Kidney (tissue), 14 donors: Measurements from ENCODE around the gene CRADD. TPM values are rescaled to one million over a fixed set of nuclear protein-coding genes. Genes with fewer than 3 reads are reported as not detected.

Source experiments
- DNase-seq, 5 donors: peaks; one replicate each; pipeline ENCODE4 v3.0.0-alpha.2; 2013 to 2020
- FAIRE-seq: peaks from 2 replicates; lab custom pipeline; 2012; peaks lifted over from hg19 to GRCh38; lab: Jason Lieb, UNC
- H3K27ac ChIP-seq, 2 donors: one replicate each; pipeline ENCODE4 v1.7.0; 2013; ENCODE audit warnings: low read depth in 2 of 2, low read length in 2 of 2, inconsistent platforms in 1 of 2
- H3K27me3 ChIP-seq: one replicate; pipeline ENCODE4 v1.7.1; 2013; ENCODE audit warnings: low read length, inconsistent platforms; ENCODE audit not compliant: control insufficient read depth, insufficient read depth
- H3K36me3 ChIP-seq, 3 donors: one replicate each; pipeline versions ENCODE4 v1.7.0 to v1.7.1; 2013; ENCODE audit warnings: low read length in 3 of 3, control low read depth in 1 of 3, inconsistent platforms in 1 of 3; ENCODE audit not compliant: insufficient read depth in 3 of 3, control insufficient read depth in 2 of 3
- H3K4me1 ChIP-seq, 3 donors: one replicate each; pipeline versions ENCODE4 v1.7.0 to v1.7.1; 2013; ENCODE audit warnings: low read length in 3 of 3, inconsistent platforms in 1 of 3, low read depth in 1 of 3; ENCODE audit not compliant: control insufficient read depth in 2 of 3, insufficient read depth in 2 of 3
- H3K4me3 ChIP-seq, 3 donors: one replicate each; pipeline versions ENCODE4 v1.7.0 to v1.8.1; 2013; ENCODE audit warnings: low read length in 3 of 3, control low read depth in 1 of 3, inconsistent platforms in 1 of 3
- H3K9ac ChIP-seq, 3 donors: one replicate each; pipeline versions ENCODE4 v1.7.0 to v1.7.1; 2013; ENCODE audit warnings: low read length in 3 of 3, control low read depth in 1 of 3, inconsistent platforms in 1 of 3
- H3K9me3 ChIP-seq, 3 donors: one replicate each; pipeline versions ENCODE4 v1.7.0 to v1.7.1; 2013; ENCODE audit warnings: low read length in 3 of 3, control low read depth in 1 of 3, inconsistent platforms in 1 of 3; ENCODE audit not compliant: control insufficient read depth in 2 of 3, insufficient read depth in 1 of 3
- intact Hi-C: fragments of 100-400 bp; cut with DNase I; formaldehyde crosslinking; loops from one replicate; pipeline ENCODE4 v1.11.1; 2022
- polyA plus RNA-seq: library from polyadenylated mRNA; stranded (reverse); fragments of 350-450 nt; fragmentation: Illumina TruSeq; extraction: RNeasy Lipid Tissue Mini Kit (QIAGEN cat#74804); gene quantifications from one replicate; pipeline ENCODE4 v1.2.3, GENCODE V29; 2014; ENCODE audit warnings: low read depth, low replicate concordance; ENCODE audit not compliant: insufficient read depth
- total RNA-seq: library from RNA; stranded (reverse); fragmentation: NEBNext Ultra II Directional; extraction: Animal tissue kit (Norgen Biotek cat#: 25700); gene quantifications from one replicate; pipeline ENCODE4 v1.2.1, GENCODE V29; 2021
- TF ChIP-seq, protein P1 (sequence below): IDR thresholded peaks from 3 replicates; pipeline ENCODE4 v1.5.1; 2012; ENCODE audit warnings: mild to moderate bottlenecking, moderate library complexity, borderline replicate concordance; ENCODE audit not compliant: insufficient read depth; ENCODE audit errors: extremely low read depth
- donor health status: control.
- donor health status: control.
- donor health status: control.
- donor health status: control.
- donor health status: control.
- donor health status: DM: yes; HTN: yes; CAD: no.
- donor health status: Normal renal cell carcinoma (clear cell type).

The CRADD gene
- total and polyA plus RNA-seq, 2 donors from 2014 or later, result 19.1 to 28.8 TPM

DNA sequence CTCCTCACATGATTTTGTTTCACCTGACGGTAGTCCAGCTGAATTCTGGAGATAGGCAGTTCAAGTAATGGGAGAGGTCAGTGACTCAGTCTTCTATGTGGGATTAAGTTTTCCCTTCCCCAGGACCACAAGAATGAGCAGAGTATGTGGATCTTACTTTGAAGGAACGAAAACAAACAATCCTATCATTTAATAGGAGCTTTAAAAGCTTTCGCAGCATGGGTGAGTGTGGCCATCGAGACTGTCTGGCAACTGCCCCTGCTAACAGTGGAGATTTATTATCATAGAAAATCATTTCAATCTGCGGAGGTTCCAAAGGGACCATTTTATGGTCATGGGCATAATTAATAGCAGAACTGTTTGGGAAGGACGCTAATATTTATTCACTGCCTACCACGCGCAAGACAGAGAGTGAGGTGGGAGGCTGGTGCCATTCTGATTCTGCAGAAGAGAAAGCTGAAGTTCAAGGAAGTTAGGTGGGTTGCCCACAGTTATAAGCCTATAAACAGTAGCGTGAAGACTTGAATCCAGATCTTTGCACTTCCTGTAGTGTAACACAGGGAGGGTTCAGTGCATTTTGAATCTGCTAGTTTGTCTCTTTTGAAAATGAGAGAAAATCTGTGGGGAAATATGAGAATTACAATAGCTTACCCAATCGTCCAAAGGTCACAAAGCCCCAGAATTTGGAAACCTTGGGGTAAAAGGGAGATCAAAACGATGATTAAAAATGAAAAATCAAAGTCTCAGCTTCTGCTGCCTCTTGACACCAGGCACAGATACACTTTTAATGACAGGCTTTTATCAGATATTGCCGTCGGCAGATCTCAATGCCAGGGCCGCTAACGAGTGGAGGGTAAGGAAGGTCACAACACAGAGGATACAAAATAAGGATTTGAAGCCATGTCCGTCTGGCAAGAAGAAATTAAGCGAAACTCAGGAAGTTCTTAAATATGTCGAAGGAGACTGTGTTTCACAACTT lies 209.6 kb downstream of the CRADD start:
- Histone ChIP-seq H3K36me3 (no peaks in the 10 kb centered on the region), H3K27me3 (no peaks in the 10 kb centered on the region), H3K9me3 (no peaks in the 10 kb centered on the region), H3K9ac (no peak overlapping the region), H3K4me3 (no peak overlapping the region), H3K27ac (no peak overlapping the region), H3K4me1 (no peaks in the 10 kb centered on the region)
- intact Hi-C loops, result no loop called here
- no peak for DNase-seq
- TF ChIP-seq, protein P1, sequence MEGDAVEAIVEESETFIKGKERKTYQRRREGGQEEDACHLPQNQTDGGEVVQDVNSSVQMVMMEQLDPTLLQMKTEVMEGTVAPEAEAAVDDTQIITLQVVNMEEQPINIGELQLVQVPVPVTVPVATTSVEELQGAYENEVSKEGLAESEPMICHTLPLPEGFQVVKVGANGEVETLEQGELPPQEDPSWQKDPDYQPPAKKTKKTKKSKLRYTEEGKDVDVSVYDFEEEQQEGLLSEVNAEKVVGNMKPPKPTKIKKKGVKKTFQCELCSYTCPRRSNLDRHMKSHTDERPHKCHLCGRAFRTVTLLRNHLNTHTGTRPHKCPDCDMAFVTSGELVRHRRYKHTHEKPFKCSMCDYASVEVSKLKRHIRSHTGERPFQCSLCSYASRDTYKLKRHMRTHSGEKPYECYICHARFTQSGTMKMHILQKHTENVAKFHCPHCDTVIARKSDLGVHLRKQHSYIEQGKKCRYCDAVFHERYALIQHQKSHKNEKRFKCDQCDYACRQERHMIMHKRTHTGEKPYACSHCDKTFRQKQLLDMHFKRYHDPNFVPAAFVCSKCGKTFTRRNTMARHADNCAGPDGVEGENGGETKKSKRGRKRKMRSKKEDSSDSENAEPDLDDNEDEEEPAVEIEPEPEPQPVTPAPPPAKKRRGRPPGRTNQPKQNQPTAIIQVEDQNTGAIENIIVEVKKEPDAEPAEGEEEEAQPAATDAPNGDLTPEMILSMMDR, result no peak
- no peak for FAIRE-seq

DNA sequence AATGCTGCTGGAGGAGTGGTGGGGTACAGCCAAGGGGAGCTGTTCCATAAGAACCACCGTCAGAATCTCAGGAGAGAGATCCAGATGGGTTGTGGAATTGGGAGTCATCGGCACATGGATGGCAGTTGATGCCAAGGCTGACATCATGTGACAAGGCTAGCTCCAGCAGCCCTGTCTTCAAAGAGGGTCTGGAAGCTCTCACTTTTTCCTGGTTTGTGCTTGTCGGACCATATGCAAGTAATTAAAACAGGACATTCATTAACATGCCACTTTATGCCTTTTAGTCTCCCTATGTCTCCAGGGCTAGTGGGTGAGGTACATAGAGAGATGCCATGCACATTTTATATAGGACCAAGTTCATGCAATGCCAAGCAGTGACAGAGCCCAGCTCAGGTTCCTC lies 211.8 kb downstream of the CRADD start:
- Histone ChIP-seq H3K36me3 (no peaks in the 10 kb centered on the region), H3K4me3 (no peak overlapping the region), H3K9ac (no peak overlapping the region), H3K27ac (no peak overlapping the region), H3K27me3 (no peaks in the 10 kb centered on the region), H3K4me1 (peaks cover 0 to 2% (median 0%) of the 10 kb centered on the region in 3 donors), H3K9me3 (no peaks in the 10 kb centered on the region)
- DNase-seq, result no peak
- no peak for FAIRE-seq
- TF ChIP-seq, protein P1, result no peak
- intact Hi-C loops, result no loop called here

DNA sequence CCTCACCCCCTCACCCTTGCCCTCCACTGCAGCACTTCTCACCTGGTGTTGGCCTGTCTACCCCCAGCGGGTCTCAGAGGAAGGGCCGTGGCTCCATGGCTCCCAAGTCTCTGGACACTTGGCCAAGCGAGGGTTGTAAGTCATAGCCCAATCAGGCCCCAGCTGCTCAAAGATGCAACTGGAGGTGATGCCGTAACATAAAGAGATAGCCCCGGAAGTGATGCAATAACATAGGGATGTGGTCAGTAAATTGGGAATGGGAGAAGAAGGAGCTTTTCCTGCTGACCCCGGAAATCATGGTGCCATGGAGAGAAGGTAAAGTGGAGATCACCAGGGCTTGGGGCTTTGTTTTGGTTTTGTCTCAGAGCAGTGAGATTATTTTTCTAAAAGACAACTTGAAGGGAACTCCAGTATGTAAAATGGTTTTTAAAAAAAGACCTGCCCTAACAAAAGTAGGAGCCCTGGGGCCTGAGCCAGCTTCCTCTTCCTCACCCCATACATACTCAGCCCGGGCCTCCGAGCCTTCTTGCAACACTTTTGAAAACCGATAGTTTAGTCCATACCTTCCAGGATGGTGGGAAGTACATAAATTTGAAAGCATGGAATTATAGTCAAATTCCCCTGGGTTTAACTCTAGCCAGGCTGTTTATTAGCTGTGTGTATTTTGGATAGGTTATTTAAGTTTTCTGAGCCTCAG lies 212.5 kb downstream of the CRADD start:
- TF ChIP-seq, protein P1, result no peak
- peak in 1 of 5 donors; percentile 19 for DNase-seq
- H3K9ac ChIP-seq, result no peak overlapping the region
- peaks cover 0 to 2% (median 2%) of the 10 kb centered on the region in 3 donors for H3K4me1 ChIP-seq
- H3K9me3 ChIP-seq, result no peaks in the 10 kb centered on the region
- no peak for FAIRE-seq
- H3K4me3 ChIP-seq, result no peak overlapping the region
- no peaks in the 10 kb centered on the region for H3K36me3 ChIP-seq
- no peaks in the 10 kb centered on the region for H3K27me3 ChIP-seq
- H3K27ac ChIP-seq, result no peak overlapping the region
- intact Hi-C loops, result no loop called here
